DOHH2 (cell line): ENCODE measurements around the gene TESK1.

ENCODE experiments used
- H3F3A ChIP-seq: fragments of 200-600 bp; sonication (generic), shearing (Covaris generic); 2 replicates; pipeline ENCODE4 v1.6.0; 2016; ENCODE audit warnings: antibody characterized with exemption, mild to moderate bottlenecking; ENCODE audit not compliant: control insufficient read depth, insufficient read depth
- H3K27ac ChIP-seq: fragments of 200-600 bp; sonication (generic); 2 replicates; pipeline ENCODE4 v1.5.1; 2014; ENCODE audit warnings: low read depth, mild to moderate bottlenecking, low read length, moderate library complexity
- H3K27me3 ChIP-seq: fragments of 200-600 bp; sonication (generic); 2 replicates; pipeline ENCODE4 v1.6.1; 2014; ENCODE audit warnings: mild to moderate bottlenecking, low read length, mixed read lengths; ENCODE audit not compliant: control insufficient read depth
- H3K36me3 ChIP-seq: fragments of 200-600 bp; sonication (generic); 2 replicates; pipeline ENCODE4 v1.6.1; 2014; ENCODE audit warnings: mild to moderate bottlenecking, low read length, moderate library complexity, mixed read lengths; ENCODE audit not compliant: control insufficient read depth
- H3K4me1 ChIP-seq: fragments of 200-600 bp; sonication (generic); 2 replicates; pipeline ENCODE4 v1.6.1; 2014; ENCODE audit warnings: mild to moderate bottlenecking, low read length, mixed read lengths; ENCODE audit not compliant: control insufficient read depth
- H3K4me2 ChIP-seq: fragments of 200-600 bp; sonication (generic); 2 replicates; pipeline ENCODE4 v1.6.0; 2014; ENCODE audit warnings: mild to moderate bottlenecking, low read length, moderate library complexity
- H3K4me3 ChIP-seq: fragments of 200-600 bp; sonication (generic); 2 replicates; pipeline ENCODE4 v1.5.1; 2014; ENCODE audit warnings: mild to moderate bottlenecking, low read length, mixed read lengths
- H3K79me2 ChIP-seq: fragments of 200-600 bp; sonication (generic); 2 replicates; pipeline ENCODE4 v1.6.1; 2014; ENCODE audit warnings: mild to moderate bottlenecking, low read length, mixed read lengths; ENCODE audit not compliant: control insufficient read depth
- H3K9me2 ChIP-seq: fragments of 200-600 bp; sonication (generic); replicated peaks from 2 replicates; pipeline ENCODE4 v1.6.1; 2014; ENCODE audit warnings: mild to moderate bottlenecking, low read length, mixed read lengths; ENCODE audit not compliant: control insufficient read depth
- H3K9me3 ChIP-seq: fragments of 200-600 bp; sonication (generic); 2 replicates; pipeline ENCODE4 v1.6.1; 2014; ENCODE audit warnings: antibody characterized with exemption, low read length, mixed read lengths; ENCODE audit not compliant: control insufficient read depth, insufficient read depth
- H4K20me1 ChIP-seq: fragments of 200-600 bp; sonication (generic); 2 replicates; pipeline ENCODE4 v1.6.0; 2014; ENCODE audit warnings: low read depth, mild to moderate bottlenecking, antibody characterized with exemption, low read length, moderate library complexity; ENCODE audit not compliant: control insufficient read depth, insufficient read depth
- CTCF ChIP-seq: fragments of 200-600 bp; sonication (generic); IDR thresholded peaks from one replicate; pipeline ENCODE4 v1.5.1; 2014; ENCODE audit warnings: antibody characterized with exemption, mild to moderate bottlenecking, low read depth, low read length; ENCODE audit not compliant: poor library complexity, severe bottlenecking
- EZH2phosphoT487 ChIP-seq: fragments of 200-600 bp; sonication (generic); IDR thresholded peaks from 2 replicates; pipeline ENCODE4 v1.6.1; 2017; ENCODE audit warnings: borderline replicate concordance, mild to moderate bottlenecking, antibody characterized with exemption, low read length, moderate library complexity, mixed read lengths

TESK1 gene

GRCh38 chr9:35618854-35619799, 14.1 kb downstream of the TESK1 start:
- peak overlapping the region; percentile 72 for H3K4me3 ChIP-seq

GRCh38 chr9:35619800-35620158, 14.7 kb downstream of the TESK1 start:
- H3K79me2 ChIP-seq, result no peaks in the 10 kb centered on the region
- no peaks in the 10 kb centered on the region for H4K20me1 ChIP-seq
- peak overlapping the region; percentile 76 for H3K27ac ChIP-seq
- peak overlapping the region; percentile 72 for H3K4me3 ChIP-seq
- H3K36me3 ChIP-seq, result 0 out of 2 replicates have a peak, but pooled peaks cover 5% of the 10 kb centered on the region
- no peaks in the 10 kb centered on the region for H3K9me2 ChIP-seq
- TF ChIP-seq EZH2phosphoT487 (no peak), CTCF (no peak)
- peaks cover 63% of the 10 kb centered on the region for H3K4me1 ChIP-seq
- peaks cover 44% of the 10 kb centered on the region for H3F3A ChIP-seq
- no peaks in the 10 kb centered on the region for H3K9me3 ChIP-seq
- peak overlapping the region; percentile 99 for H3K4me2 ChIP-seq
- H3K27me3 ChIP-seq, result no peaks in the 10 kb centered on the region

More at GRCh38 chr9:35618854-35619799, 14.1 kb downstream of the TESK1 start:
- Histone ChIP-seq H3K4me2 (peak overlapping the region; percentile 99), H3K9me2 (no peaks in the 10 kb centered on the region), H3K36me3 (0 out of 2 replicates have a peak, but pooled peaks cover 5% of the 10 kb centered on the region), H3K79me2 (no peaks in the 10 kb centered on the region), H3K27me3 (no peaks in the 10 kb centered on the region), H3K4me1 (peaks cover 63% of the 10 kb centered on the region), H3F3A (peaks cover 43% of the 10 kb centered on the region), H3K27ac (peak overlapping the region; percentile 76), H4K20me1 (no peaks in the 10 kb centered on the region), H3K9me3 (no peaks in the 10 kb centered on the region)
- TF ChIP-seq EZH2phosphoT487 (no peak), CTCF (no peak)

- Histone ChIP-seq H4K20me1 (no peaks in the 10 kb centered on the region), H3K4me3 (no peak overlapping the region), H3K4me1 (no peaks in the 10 kb centered on the region), H3K9me2 (no peaks in the 10 kb centered on the region), H3F3A (peaks cover 9% of the 10 kb centered on the region), H3K27me3 (no peaks in the 10 kb centered on the region), H3K27ac (no peak overlapping the region), H3K9me3 (no peaks in the 10 kb centered on the region), H3K79me2 (no peaks in the 10 kb centered on the region), H3K4me2 (no peak overlapping the region), H3K36me3 (no peaks in the 10 kb centered on the region)
- TF ChIP-seq CTCF (no peak), EZH2phosphoT487 (no peak)
Measured at GRCh38 chr9:35627575-35627974, 22.5 kb downstream of the TESK1 start.
